IPS-NIHi7 (cell line): ENCODE data around the gene TP63.

ENCODE experiments used
- DNase-seq: peaks from one replicate; pipeline ENCODE4 v3.0.0; 2012; ENCODE audit warnings: mixed read lengths; ENCODE audit errors: extremely low spot score

Gene TP63

DNA sequence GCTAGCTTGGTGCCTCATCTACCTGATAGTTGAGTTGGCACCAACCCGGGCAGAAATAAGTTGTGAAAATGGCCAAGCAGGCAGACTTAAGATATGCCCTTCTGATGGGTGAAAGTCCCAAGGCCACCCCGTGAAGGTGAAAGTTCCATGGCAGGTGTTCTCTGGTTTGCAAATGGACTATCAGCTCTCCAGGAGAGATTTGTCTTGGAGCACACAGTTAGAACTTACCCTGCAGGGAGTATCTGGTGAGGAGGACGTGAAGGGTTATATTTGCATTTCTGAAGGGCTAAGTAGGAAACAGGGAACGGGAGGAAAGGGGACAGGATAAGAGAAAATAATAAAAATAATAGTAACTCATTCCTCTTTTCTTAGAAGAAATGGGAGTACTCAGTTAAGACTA lies 220.5 kb downstream of the TP63 start:
- DNase-seq, result no peak

GRCh38 chr3:189853906-189854305 lies 222.7 kb downstream of the TP63 start:
- no peak for DNase-seq

- no peak for DNase-seq
Measured at GRCh38 chr3:189860296-189860695, 229.1 kb downstream of the TP63 start.

- DNase-seq, result no peak
Measured at GRCh38 chr3:189862385-189862998, 231.3 kb downstream of the TP63 start.

- DNase-seq, result no peak
Measured at GRCh38 chr3:189863031-189863430, 231.8 kb downstream of the TP63 start.

GRCh38 chr3:189868061-189868460 lies 236.9 kb downstream of the TP63 start:
- DNase-seq, result no peak

DNA sequence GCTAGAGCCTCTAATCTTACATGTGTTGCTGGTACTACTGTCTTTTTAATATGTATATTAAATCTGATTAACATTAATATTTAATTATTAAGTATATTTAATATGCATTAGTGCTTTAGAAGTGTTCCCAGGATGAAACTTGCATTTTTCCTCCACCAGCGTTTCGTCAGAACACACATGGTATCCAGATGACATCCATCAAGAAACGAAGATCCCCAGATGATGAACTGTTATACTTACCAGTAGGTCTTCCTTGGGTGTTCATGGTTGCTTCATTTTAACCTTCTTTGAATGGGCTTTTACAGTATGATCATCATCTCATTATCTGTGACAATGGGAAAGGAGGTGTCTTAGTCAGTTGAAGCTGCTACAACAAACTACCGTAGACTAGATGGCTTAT lies 238.0 kb downstream of the TP63 start:
- DNase-seq, result no peak

DNA sequence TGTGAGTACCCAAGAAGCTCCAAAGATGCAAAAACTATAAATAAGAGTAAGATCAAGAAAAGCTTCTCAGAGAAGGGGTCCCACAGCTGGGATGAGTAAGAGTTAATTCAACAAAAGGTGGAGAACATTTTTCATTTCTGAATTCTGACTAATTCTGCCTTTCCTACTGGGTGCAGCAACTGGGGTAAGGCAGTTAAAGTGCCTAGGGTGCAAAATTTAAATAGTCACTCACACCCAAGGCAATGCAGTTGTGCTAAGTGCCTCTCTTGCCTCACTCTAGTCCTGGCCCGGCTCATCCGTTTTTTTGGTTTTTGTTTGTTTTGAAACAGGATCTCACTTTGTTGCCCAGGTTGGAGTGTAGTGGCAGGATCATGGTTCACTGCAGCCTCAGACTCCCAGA lies 240.2 kb downstream of the TP63 start:
- DNase-seq, result no peak

DNA sequence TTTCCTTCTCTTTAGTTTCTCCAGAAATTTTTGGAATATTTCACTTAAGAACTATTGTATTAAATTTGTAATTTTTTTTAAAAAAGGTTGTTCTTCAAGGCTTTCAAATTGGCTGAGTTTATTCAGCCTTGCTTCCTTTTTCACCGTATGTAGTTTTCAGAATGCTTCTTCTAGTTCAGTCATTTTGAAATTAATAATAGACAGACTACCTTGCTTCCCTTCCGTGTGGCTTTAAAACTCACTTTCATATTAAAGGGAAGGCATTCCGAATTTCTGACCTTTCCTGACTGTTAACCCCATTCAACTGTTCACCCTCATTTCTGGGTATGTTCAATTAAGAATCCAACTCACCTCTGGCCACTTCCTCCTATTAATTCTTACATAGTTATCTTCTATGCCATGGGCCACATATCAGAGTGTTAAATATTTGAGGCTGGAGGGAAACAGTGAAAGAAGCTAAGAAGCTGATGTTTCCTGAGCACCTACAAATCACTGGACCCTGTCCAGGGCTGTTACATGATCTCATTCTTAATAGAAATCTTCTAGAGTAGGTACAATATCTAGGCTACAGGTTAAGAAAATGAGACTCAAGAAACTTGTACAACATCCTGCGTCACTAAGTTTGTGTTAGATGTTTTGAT lies 252.0 kb downstream of the TP63 start:
- no peak for DNase-seq

GRCh38 chr3:189890496-189890895 lies 259.3 kb downstream of the TP63 start:
- no peak for DNase-seq

DNA sequence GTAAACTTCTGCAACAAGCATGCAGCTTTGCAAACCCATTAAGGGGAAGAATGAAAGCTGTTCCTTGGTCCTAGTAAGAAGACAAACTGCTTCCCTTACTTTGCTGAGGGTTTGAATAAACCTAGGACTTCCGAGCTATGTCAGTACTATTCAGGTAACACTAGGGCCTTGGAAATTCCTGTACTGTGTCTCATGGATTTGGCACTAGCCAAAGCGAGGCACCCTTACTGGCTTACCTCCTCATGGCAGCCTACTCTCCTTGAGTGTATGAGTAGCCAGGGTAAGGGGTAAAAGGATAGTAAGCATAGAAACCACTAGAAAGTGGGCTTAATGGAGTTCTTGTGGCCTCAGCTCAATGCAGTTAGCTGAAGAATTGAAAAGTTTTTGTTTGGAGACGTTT lies 265.3 kb downstream of the TP63 start:
- no peak for DNase-seq

- DNase-seq, result no peak
Measured at GRCh38 chr3:189897406-189897805, 266.2 kb downstream of the TP63 start.

- no peak for DNase-seq
Measured at GRCh38 chr3:189898559-189899153, 267.5 kb downstream of the TP63 start.

GRCh38 chr3:189899186-189899585 lies 268.0 kb downstream of the TP63 start:
- no peak for DNase-seq

DNA sequence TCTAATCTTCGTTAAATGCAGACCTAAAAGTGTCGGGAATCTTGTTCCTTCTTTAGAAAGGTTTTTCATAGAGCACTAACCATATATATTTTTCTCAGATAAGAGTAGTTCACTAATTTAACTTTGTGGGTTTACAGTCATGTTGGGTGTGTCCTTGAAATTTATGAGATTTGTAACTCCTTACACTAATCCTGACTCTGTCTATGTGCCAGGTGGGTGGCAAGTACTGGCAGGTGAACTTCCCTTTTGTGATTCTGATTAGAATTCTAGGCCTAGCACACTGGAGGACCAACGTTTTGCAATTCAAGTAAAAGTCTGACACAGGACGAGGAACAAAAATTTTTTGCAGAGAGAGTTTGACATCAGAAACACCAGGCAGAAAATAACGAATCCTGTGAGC lies 269.4 kb downstream of the TP63 start:
- DNase-seq, result no peak

- DNase-seq, result no peak
Measured at GRCh38 chr3:189901481-189901880, 270.3 kb downstream of the TP63 start.

DNA sequence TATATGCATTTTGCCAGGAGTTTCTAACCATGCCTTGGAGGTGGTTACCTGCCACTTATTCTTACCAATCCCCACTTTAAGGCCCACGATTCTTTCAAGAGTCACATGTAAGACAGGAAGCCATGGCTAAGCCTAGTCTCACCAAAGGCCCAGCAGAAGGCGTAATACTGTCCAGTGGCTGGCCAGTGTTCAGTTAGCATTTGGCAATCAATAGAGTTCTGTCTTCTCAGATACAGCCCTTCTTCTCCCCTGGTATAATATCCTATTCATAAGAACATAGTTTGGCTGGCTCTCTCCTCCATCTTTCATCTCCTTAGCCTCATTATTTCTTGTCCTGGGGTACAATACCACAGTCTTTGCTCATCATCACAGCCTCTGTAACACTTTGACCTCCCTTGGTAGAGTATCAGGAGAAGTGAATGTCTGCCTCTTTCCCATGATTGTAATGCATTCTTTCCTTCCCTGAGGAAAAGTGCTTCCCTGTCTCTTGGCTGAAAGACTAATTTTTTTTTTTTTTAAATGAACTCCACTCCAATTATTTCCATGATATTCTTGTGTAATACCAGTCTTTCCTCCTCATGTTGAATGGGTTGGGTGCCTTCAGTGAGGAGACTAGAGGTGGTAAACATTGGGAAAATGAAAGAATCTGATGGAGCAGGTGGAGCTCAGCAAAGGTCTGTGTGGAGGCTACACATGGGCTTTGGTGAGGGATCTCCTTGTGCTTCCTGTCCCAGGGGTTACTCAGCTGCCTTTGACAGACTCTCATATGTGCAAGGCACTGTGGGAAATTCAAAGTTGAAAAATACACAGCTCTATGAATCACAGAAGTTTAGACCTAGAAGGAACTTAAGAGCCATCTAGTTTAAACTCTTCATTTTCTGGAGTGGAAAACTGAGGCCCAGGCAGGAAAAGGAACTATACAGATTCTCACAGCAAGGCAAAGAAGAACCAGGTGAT lies 271.3 kb downstream of the TP63 start:
- no peak for DNase-seq

GRCh38 chr3:189903562-189904250 lies 272.5 kb downstream of the TP63 start:
- DNase-seq, result no peak

DNA sequence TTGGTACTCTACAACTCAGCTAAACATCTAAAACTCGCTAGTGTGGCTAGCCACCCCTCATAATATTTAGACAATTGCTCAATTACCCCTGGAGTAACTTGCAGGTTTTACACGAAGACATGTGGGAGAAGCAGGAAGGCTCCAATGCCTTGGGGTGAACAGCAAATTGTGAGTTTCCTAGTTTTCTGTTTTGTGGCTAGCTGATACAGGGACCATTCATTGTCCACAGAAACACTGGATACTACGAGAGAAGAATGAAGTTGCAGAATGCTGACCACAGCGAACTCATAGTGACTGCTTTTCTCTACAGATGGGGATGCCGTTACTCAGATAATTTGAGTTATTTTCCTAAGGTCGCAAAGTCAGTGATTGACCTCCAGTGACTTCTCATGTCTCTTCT lies 276.6 kb downstream of the TP63 start:
- DNase-seq, result no peak

- DNase-seq, result no peak
Measured at GRCh38 chr3:189908646-189909045, 277.5 kb downstream of the TP63 start.

DNA sequence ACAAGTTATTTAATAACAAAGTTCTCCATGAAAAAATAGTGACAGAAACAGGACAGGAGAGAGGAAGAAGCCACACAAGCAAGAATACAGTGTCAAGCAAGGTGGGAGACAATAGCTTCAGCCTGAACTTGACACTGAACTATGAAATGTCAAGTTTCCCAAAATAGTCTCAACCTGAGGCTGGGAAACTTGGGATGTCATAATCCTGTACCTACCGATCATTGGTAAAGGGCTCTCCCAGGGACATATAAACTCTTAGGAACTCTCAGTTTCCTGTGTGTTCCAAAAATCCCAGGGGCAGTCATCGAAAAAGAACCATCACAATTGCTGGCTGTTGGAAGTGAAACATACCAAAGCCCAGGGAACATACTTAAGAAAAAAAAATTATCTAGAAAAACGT lies 277.9 kb downstream of the TP63 start:
- no peak for DNase-seq

DNA sequence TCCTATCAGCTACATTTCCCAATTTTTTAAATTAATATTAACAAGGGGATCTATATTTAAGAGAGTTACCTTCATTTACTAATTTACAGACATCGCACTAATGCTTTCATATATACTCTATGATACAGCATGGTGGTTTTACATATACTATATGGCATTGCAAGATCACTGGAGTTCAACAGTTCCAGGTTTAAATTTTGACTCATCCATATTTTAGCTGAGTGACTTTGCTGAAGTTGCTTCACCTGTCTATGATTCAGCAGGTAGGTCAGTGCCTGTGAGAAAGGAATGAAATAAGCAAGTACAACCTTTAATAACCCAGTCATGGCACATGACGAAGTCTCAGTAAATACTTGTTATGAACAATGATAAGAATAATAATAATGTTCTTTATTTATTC lies 278.4 kb downstream of the TP63 start:
- no peak for DNase-seq
